Astrocyte (in vitro differentiated cells and primary cell): Measurements from ENCODE around the gene TBC1D24. TPM values are rescaled to one million over a fixed set of nuclear protein-coding genes. Genes with fewer than 3 reads are reported as not detected.

Experiments
- DNase-seq: peaks from one replicate; pipeline ENCODE4 v3.0.0-alpha.2; 2010; ENCODE audit warnings: low read depth
- FAIRE-seq: peaks from 2 replicates; lab custom pipeline; 2011; peaks lifted over from hg19 to GRCh38; lab: Jason Lieb, UNC
- H2AFZ ChIP-seq: 2 replicates; pipeline ENCODE4 v1.6.0; 2012; ENCODE audit warnings: low read depth, low read length, inconsistent platforms
- H3K27ac ChIP-seq: 2 replicates; pipeline ENCODE4 v1.5.1; 2011; ENCODE audit warnings: low read depth, low read length, inconsistent platforms
- H3K27me3 ChIP-seq: 2 replicates; pipeline ENCODE4 v1.6.0; 2011; ENCODE audit warnings: low read length, inconsistent platforms; ENCODE audit not compliant: insufficient read depth
- H3K36me3 ChIP-seq: 2 replicates; pipeline ENCODE4 v1.5.1; 2011; ENCODE audit warnings: low read length, inconsistent platforms; ENCODE audit not compliant: insufficient read depth
- H3K4me1 ChIP-seq: 2 replicates; pipeline ENCODE4 v1.5.1; 2011; ENCODE audit warnings: low read length, inconsistent platforms; ENCODE audit not compliant: insufficient read depth
- H3K4me2 ChIP-seq: 2 replicates; pipeline ENCODE4 v1.6.0; 2012; ENCODE audit warnings: low read length, inconsistent platforms
- H3K4me3 ChIP-seq: 2 replicates; pipeline ENCODE4 v1.5.1; 2011; ENCODE audit warnings: low read depth, mild to moderate bottlenecking, low read length, inconsistent platforms; ENCODE audit not compliant: insufficient read depth
- H3K79me2 ChIP-seq: 2 replicates; pipeline ENCODE4 v1.6.0; 2012; ENCODE audit warnings: mild to moderate bottlenecking, low read length, inconsistent platforms; ENCODE audit not compliant: insufficient read depth
- H3K9ac ChIP-seq: 2 replicates; pipeline ENCODE4 v1.6.0; 2012; ENCODE audit warnings: mild to moderate bottlenecking, low read length, inconsistent platforms
- H3K9me3 ChIP-seq: 2 replicates; pipeline ENCODE4 v1.5.1; 2012; ENCODE audit warnings: low read depth, mild to moderate bottlenecking, low read length, inconsistent platforms; ENCODE audit not compliant: insufficient read depth
- H4K20me1 ChIP-seq: 2 replicates; pipeline ENCODE4 v1.6.0; 2012; ENCODE audit warnings: low read length, inconsistent platforms; ENCODE audit not compliant: insufficient read depth
- H3K27ac Mint-ChIP-seq: one replicate; pipeline ENCODE4 v1.8.0; 2021; ENCODE audit warnings: mild to moderate bottlenecking, mixed read lengths; ENCODE audit not compliant: unreplicated experiment
- H3K27me3 Mint-ChIP-seq: one replicate; pipeline ENCODE4 v1.8.0; 2021; ENCODE audit warnings: low read depth, mixed read lengths; ENCODE audit not compliant: unreplicated experiment
- H3K36me3 Mint-ChIP-seq: one replicate; pipeline ENCODE4 v1.8.0; 2021; ENCODE audit warnings: low read depth, mixed read lengths; ENCODE audit not compliant: unreplicated experiment
- H3K4me1 Mint-ChIP-seq: one replicate; pipeline ENCODE4 v1.8.0; 2021; ENCODE audit warnings: low read depth, mixed read lengths; ENCODE audit not compliant: unreplicated experiment
- H3K4me3 Mint-ChIP-seq: one replicate; pipeline ENCODE4 v1.8.0; 2021; ENCODE audit warnings: mild to moderate bottlenecking, moderate library complexity, mixed read lengths; ENCODE audit not compliant: unreplicated experiment
- H3K9me3 Mint-ChIP-seq: one replicate; pipeline ENCODE4 v1.8.0; 2021; ENCODE audit warnings: mild to moderate bottlenecking, mixed read lengths; ENCODE audit not compliant: unreplicated experiment
- EZH2 ChIP-seq: IDR thresholded peaks from 2 replicates; pipeline ENCODE4 v1.6.1; 2012; ENCODE audit warnings: mild to moderate bottlenecking, low read length, inconsistent platforms; ENCODE audit not compliant: insufficient read depth
- total RNA-seq: library from RNA; stranded (reverse); gene quantifications from 2 replicates; pipeline ENCODE4 v1.2.1, GENCODE V29; 2021
- TF ChIP-seq, protein P1 (sequence below): IDR thresholded peaks from 2 replicates; pipeline ENCODE4 v1.5.1; 2011; ENCODE audit warnings: low read depth, mild to moderate bottlenecking, inconsistent platforms, low read length, moderate library complexity; ENCODE audit not compliant: insufficient read depth

Gene TBC1D24
- total RNA-seq, 1 donor from 2014 or later = 13.4 TPM

DNA sequence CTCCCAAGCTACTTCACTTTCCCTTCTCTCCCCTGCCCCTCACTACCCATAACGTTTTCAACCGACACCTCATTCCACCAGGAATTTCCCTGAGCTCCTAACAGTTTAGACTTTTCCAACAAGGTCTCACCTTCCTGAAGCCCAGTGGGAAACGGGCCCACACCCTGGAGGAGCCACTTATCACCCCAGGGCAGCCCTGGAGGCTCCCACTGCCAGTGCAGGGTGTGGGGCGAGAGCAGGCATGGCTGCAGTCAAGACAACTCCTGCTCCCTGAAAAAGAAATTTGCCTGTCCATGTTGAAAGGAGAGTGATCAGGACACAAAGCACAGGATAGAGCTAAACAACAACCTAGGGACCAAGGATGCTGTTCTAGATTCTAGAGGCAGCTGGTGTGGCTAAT is 47.4 kb upstream of the TBC1D24 start:
- no peaks in the 10 kb centered on the region for H3K36me3 Mint-ChIP-seq
- Histone ChIP-seq H3K27me3 (peaks cover under 1% of the 10 kb centered on the region), H3K4me2 (no peak overlapping the region), H3K4me3 (no peak overlapping the region), H3K36me3 (peaks cover 3% of the 10 kb centered on the region), H3K4me1 (peaks cover 11% of the 10 kb centered on the region), H2AFZ (no peak overlapping the region), H3K9me3 (no peaks in the 10 kb centered on the region), H3K9ac (no peak overlapping the region), H3K79me2 (peaks cover 32% of the 10 kb centered on the region), H4K20me1 (peaks cover 14% of the 10 kb centered on the region), H3K27ac (no peak overlapping the region)
- no peak for DNase-seq
- TF ChIP-seq, protein P1, sequence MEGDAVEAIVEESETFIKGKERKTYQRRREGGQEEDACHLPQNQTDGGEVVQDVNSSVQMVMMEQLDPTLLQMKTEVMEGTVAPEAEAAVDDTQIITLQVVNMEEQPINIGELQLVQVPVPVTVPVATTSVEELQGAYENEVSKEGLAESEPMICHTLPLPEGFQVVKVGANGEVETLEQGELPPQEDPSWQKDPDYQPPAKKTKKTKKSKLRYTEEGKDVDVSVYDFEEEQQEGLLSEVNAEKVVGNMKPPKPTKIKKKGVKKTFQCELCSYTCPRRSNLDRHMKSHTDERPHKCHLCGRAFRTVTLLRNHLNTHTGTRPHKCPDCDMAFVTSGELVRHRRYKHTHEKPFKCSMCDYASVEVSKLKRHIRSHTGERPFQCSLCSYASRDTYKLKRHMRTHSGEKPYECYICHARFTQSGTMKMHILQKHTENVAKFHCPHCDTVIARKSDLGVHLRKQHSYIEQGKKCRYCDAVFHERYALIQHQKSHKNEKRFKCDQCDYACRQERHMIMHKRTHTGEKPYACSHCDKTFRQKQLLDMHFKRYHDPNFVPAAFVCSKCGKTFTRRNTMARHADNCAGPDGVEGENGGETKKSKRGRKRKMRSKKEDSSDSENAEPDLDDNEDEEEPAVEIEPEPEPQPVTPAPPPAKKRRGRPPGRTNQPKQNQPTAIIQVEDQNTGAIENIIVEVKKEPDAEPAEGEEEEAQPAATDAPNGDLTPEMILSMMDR = no peak
- no peak for TF ChIP-seq EZH2
- peak overlapping the region; percentile 75 for H3K27ac Mint-ChIP-seq
- no peaks in the 10 kb centered on the region for H3K9me3 Mint-ChIP-seq
- FAIRE-seq = no peak
- H3K4me1 Mint-ChIP-seq = peaks cover 6% of the 10 kb centered on the region
- H3K4me3 Mint-ChIP-seq = peak overlapping the region; percentile 82
- peaks cover 20% of the 10 kb centered on the region for H3K27me3 Mint-ChIP-seq

DNA sequence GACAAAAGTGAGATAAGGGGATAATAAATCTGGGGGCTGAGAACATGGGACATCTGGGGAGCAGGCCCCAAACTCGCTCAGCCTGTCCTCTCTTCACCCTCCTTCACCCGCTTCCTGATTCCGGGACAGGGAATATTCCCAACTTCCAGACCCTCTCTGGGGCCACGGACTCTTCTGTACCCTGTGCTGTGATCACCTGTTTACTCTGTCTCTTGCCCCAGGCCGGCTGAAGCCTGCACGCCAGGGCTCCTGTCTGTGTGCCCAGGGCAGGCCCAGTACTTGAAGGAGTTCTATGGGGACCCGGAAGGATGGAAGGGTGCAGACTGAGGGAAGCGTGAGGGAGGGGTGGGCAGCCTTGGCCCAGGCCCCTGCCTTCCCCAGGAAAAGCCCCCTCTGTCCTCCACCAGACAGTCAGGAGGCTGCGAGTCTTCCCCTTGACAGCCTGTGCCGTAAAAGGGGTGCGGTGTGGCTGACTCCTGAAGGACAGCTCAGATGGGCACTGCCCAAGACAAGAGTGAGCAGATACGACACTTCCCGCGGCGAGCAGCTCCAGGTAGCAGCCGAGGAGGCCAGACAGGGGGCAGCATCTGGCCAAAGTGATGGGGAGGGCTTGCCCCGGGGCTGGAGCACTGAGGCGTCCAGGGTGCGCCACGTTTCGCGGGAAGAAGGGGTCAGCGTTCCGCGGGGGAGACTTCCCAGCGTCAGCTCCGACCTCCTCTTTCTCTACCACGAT is 46.7 kb upstream of the TBC1D24 start:
- DNase-seq (no peak), FAIRE-seq (no peak)
- H3K27me3 Mint-ChIP-seq = peaks cover 20% of the 10 kb centered on the region
- peak overlapping the region; percentile 86 for H3K9ac ChIP-seq
- H3K36me3 ChIP-seq = peaks cover 6% of the 10 kb centered on the region
- H3K9me3 ChIP-seq = no peaks in the 10 kb centered on the region
- TF ChIP-seq, protein P1 = no peak
- TF ChIP-seq EZH2 = no peak
- no peaks in the 10 kb centered on the region for H3K36me3 Mint-ChIP-seq
- no peaks in the 10 kb centered on the region for H3K27me3 ChIP-seq
- no peaks in the 10 kb centered on the region for H3K9me3 Mint-ChIP-seq
- peak overlapping the region; percentile 68 for H3K27ac ChIP-seq
- peaks cover 15% of the 10 kb centered on the region for H4K20me1 ChIP-seq
- no peak overlapping the region for H3K27ac Mint-ChIP-seq
- peaks cover 11% of the 10 kb centered on the region for H3K4me1 ChIP-seq
- peaks cover 6% of the 10 kb centered on the region for H3K4me1 Mint-ChIP-seq
- peak overlapping the region; percentile 100 for H2AFZ ChIP-seq
- H3K79me2 ChIP-seq = peaks cover 39% of the 10 kb centered on the region
- H3K4me3 ChIP-seq = peak overlapping the region; percentile 70
- H3K4me2 ChIP-seq = peak overlapping the region; percentile 93
- peak overlapping the region; percentile 82 for H3K4me3 Mint-ChIP-seq

DNA sequence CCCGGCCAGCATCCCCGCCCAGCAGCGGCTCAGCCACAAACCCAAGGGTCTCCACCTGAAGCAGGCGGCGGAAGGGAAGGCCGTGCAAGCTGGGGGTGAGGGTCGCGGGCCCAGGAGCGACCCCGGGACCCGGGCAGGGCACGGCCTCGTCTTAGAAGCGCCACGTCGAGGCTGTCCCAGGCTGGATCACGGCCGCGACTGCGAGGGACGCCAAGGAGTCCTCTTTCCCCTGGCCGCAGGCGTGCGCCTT is 46.2 kb upstream of the TBC1D24 start:
- H3K9ac ChIP-seq = peak overlapping the region; percentile 86
- H3K9me3 ChIP-seq = no peaks in the 10 kb centered on the region
- DNase-seq (no peak), FAIRE-seq (no peak)
- H3K36me3 Mint-ChIP-seq = peaks cover 1% of the 10 kb centered on the region
- peak overlapping the region; percentile 70 for H3K4me3 ChIP-seq
- H3K4me3 Mint-ChIP-seq = peak overlapping the region; percentile 82
- TF ChIP-seq EZH2 = no peak
- TF ChIP-seq, protein P1 = no peak
- H2AFZ ChIP-seq = peak overlapping the region; percentile 100
- no peaks in the 10 kb centered on the region for H3K9me3 Mint-ChIP-seq
- peaks cover 6% of the 10 kb centered on the region for H3K36me3 ChIP-seq
- H3K4me1 ChIP-seq = peaks cover 11% of the 10 kb centered on the region
- H3K4me1 Mint-ChIP-seq = peaks cover 6% of the 10 kb centered on the region
- peak overlapping the region; percentile 93 for H3K4me2 ChIP-seq
- H3K27me3 ChIP-seq = no peaks in the 10 kb centered on the region
- peaks cover 42% of the 10 kb centered on the region for H3K79me2 ChIP-seq
- H3K27ac Mint-ChIP-seq = no peak overlapping the region
- H3K27ac ChIP-seq = peak overlapping the region; percentile 68
- peaks cover 15% of the 10 kb centered on the region for H4K20me1 ChIP-seq
- peaks cover 20% of the 10 kb centered on the region for H3K27me3 Mint-ChIP-seq
